Astrocyte of the cerebellum (primary cell): ENCODE measurements around the gene TMEM126A.
"Not testable (repeated sequence)": the region's sequence is repeated elsewhere in the genome, so short reads cannot be mapped to it uniquely, and the experiment has no call there.

Experiments
- DNase-seq: peaks from one replicate; pipeline ENCODE4 v3.0.0-alpha.2; 2011; ENCODE audit warnings: low read depth
- H3K4me3 ChIP-seq: 2 replicates; pipeline ENCODE4 v1.5.1; 2011; ENCODE audit warnings: mild to moderate bottlenecking, low read depth, low read length, moderate library complexity
- in situ Hi-C: cut with HindIII; loops from 2 replicates; pipeline ENCODE4 v1.10.0; 2017; ENCODE audit warnings: low sequenced_read_pairs
- TF ChIP-seq, protein P1 (sequence below): IDR thresholded peaks from 2 replicates; pipeline ENCODE4 v1.5.1; 2012; ENCODE audit warnings: low read length, low read depth, moderate library complexity, mild to moderate bottlenecking; ENCODE audit errors: missing control alignments

The TMEM126A gene

GRCh38 chr11:85665733-85666132 lies 18.0 kb downstream of the TMEM126A start:
- in situ Hi-C loops: no loop called here
- TF ChIP-seq, protein P1, sequence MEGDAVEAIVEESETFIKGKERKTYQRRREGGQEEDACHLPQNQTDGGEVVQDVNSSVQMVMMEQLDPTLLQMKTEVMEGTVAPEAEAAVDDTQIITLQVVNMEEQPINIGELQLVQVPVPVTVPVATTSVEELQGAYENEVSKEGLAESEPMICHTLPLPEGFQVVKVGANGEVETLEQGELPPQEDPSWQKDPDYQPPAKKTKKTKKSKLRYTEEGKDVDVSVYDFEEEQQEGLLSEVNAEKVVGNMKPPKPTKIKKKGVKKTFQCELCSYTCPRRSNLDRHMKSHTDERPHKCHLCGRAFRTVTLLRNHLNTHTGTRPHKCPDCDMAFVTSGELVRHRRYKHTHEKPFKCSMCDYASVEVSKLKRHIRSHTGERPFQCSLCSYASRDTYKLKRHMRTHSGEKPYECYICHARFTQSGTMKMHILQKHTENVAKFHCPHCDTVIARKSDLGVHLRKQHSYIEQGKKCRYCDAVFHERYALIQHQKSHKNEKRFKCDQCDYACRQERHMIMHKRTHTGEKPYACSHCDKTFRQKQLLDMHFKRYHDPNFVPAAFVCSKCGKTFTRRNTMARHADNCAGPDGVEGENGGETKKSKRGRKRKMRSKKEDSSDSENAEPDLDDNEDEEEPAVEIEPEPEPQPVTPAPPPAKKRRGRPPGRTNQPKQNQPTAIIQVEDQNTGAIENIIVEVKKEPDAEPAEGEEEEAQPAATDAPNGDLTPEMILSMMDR: no peak
- no peak for DNase-seq
- no peak overlapping the region for H3K4me3 ChIP-seq

GRCh38 chr11:85666687-85667086 lies 18.9 kb downstream of the TMEM126A start:
- in situ Hi-C loops: no loop called here
- no peak for DNase-seq
- TF ChIP-seq, protein P1: no peak
- no peak overlapping the region for H3K4me3 ChIP-seq

DNA sequence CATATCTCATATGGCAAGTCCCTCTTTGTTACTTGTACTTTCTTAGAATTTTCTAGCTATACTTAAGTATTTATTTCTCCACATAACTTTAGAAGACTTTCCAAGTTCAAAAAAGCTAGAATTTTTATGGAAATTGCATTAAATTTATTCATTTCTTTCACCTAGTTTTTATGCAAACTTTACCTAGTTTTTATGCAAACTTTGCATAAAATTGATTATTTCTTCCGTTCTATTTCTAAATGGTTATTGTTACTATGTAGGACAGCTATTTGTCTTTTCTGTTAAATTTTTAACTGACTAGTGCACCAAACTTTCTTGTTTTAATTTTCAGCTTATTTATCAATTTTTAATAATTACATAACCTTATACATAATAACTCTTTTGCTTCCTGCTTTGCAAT lies 20.4 kb downstream of the TMEM126A start:
- TF ChIP-seq, protein P1: no peak
- DNase-seq: no peak
- in situ Hi-C loops: no loop called here
- H3K4me3 ChIP-seq: no peak overlapping the region

- H3K4me3 ChIP-seq, DNase-seq, in situ Hi-C loops: not testable (repeated sequence)
Measured at GRCh38 chr11:85670949-85671663, 23.3 kb downstream of the TMEM126A start.

GRCh38 chr11:85672105-85672902 lies 24.5 kb downstream of the TMEM126A start:
- in situ Hi-C loops: no loop called here
- no peak for DNase-seq
- H3K4me3 ChIP-seq: no peak overlapping the region
- TF ChIP-seq, protein P1: no peak

- TF ChIP-seq, protein P1: no peak
- no peak overlapping the region for H3K4me3 ChIP-seq
- no peak for DNase-seq
- in situ Hi-C loops: no loop called here
Measured at GRCh38 chr11:85673393-85673792, 25.6 kb downstream of the TMEM126A start.

DNA sequence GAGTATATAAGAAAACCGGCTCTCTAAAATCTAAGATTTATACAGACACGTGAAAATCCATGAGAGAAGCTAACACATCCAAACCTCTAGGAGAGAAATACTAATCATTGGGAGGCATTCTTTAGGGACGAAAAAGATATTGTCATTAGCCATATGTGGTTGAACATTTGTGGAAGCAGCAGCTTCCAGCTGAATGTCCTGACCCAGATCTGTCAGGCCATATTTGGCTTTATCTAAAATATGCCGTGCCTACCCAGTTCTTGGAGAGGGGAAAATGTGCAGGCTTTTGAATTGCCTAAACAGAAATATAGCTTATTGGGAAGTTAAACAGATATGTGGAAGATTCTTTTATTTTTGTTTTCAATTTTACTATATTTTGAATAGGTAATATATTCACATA lies 31.8 kb downstream of the TMEM126A start:
- no peak for DNase-seq
- in situ Hi-C loops: no loop called here
- TF ChIP-seq, protein P1: no peak
- H3K4me3 ChIP-seq: no peak overlapping the region
